Tibial nerve (tissue), 4 donors: ENCODE measurements around the gene PRSS12.

ENCODE experiments used
- CTCF ChIP-seq, 5 experiments: fragments of 200-600 bp in 3 of 5; fragments of 450-650 bp in 2 of 5; sonication (generic) in 3 of 5; IDR thresholded peaks; one replicate each; pipeline ENCODE4 v1.5.1; 2016 to 2019; ENCODE audit warnings: antibody characterized with exemption in 5 of 5, mild to moderate bottlenecking in 3 of 5, moderate library complexity in 2 of 5
- EP300 ChIP-seq, 2 donors: sonication (generic); formaldehyde crosslinking; IDR thresholded peaks; one replicate each; pipeline ENCODE4 v1.6.1; 2017; ENCODE audit warnings: antibody characterized with exemption in 2 of 2, mild to moderate bottlenecking in 1 of 2
- POLR2A ChIP-seq, 2 donors: fragments of 450-650 bp; IDR thresholded peaks; one replicate each; pipeline ENCODE4 v1.6.1; 2017; ENCODE audit warnings: antibody characterized with exemption in 2 of 2, mild to moderate bottlenecking in 2 of 2, moderate library complexity in 2 of 2

GRCh38 chr4:118348886-118349285, 3.9 kb downstream of the PRSS12 start:
- no peak for TF ChIP-seq CTCF (IDR thresholded peaks at IDR 0.05)
- no peak for TF ChIP-seq POLR2A (IDR thresholded peaks at IDR 0.05)
- TF ChIP-seq EP300 (IDR thresholded peaks at IDR 0.05) = no peak
